Measurements from ENCODE around the gene TMTC3. TPM values are rescaled to one million over a fixed set of nuclear protein-coding genes. Genes with fewer than 3 reads are reported as not detected.
A peak's percentile ranks its signal among the peaks of the same experiment; 100 is the strongest.

TMTC3 gene
- total and polyA plus RNA-seq, 2 of the 4 experiments (the other 2 are of a cell fraction): 3.7 to 44.3 TPM

DNA sequence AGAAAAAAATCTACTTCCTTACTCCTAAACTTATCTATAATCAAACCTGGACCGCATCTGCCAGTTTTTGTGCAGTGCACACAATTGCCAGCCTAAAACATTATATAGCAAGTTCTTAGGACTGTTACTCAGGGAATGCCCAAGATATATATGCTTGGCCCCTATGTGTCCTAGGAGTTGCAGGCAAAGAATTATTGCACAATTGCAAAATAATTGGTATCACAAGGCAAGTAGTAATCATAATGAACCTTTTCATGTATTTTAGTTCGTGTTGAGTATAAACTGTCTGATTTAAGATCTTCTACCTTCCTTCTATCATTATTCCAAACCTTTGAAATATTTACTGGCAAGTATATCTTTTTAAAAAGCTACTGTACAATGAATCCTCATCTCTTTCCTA is 45.5 kb downstream of the TMTC3 start:
- Histone ChIP-seq H3K56ac (ENCODE audit: extremely low read depth, insufficient read depth, low read length) (no peak overlapping the region), H3K9me1 (ENCODE audit: insufficient read depth, low read length) (no peaks in the 10 kb centered on the region), H2BK20ac (ENCODE audit: low read depth, low read length) (no peak overlapping the region), H3K23ac (ENCODE audit: low read depth, low read length) (no peak overlapping the region), H3K4me3 (ENCODE audit: insufficient read depth, low read depth, low read length) (no peak overlapping the region), H4K20me1 (ENCODE audit: insufficient read depth, low read length) (no peaks in the 10 kb centered on the region), H2AK9ac (replicated peaks; ENCODE audit: low read depth, low read length, poor library complexity) (no peak overlapping the region), H3K4ac (ENCODE audit: low read depth, low read length) (no peak overlapping the region), H3K14ac (replicated peaks; ENCODE audit: low read depth, low read length) (no peak overlapping the region), H3K4me1 (ENCODE audit: control insufficient read depth, insufficient read depth, low read length) (no peaks in the 10 kb centered on the region), H2BK120ac (ENCODE audit: low read depth, low read length) (no peak overlapping the region), H3K4me2 (ENCODE audit: low read depth, low read length) (no peak overlapping the region), H3K27me3 (ENCODE audit: control insufficient read depth, insufficient read depth, low read length) (no peaks in the 10 kb centered on the region), H2AK5ac (ENCODE audit: low read depth, low read length) (no peak overlapping the region), H2BK5ac (ENCODE audit: low read depth, low read length, poor library complexity, severe bottlenecking) (no peak overlapping the region), H3K27ac (ENCODE audit: insufficient read depth, low read length) (no peak overlapping the region), H2AFZ (replicated peaks; ENCODE audit: low read length, poor library complexity) (no peak overlapping the region), H2BK15ac (ENCODE audit: low read depth, low read length) (no peak overlapping the region), H4K8ac (ENCODE audit: low read depth in 2 of 2, low read length in 2 of 2) (no peak overlapping the region), H3K9ac (ENCODE audit: low read depth, low read length) (no peak overlapping the region), H4K91ac (ENCODE audit: insufficient read depth, low read depth, low read length) (no peak overlapping the region), H3K9me3 (ENCODE audit: control insufficient read depth, insufficient read depth, low read length) (no peaks in the 10 kb centered on the region), H3K18ac (ENCODE audit: low read depth, low read length) (no peak overlapping the region), H3K36me3 (ENCODE audit: control insufficient read depth, insufficient read depth, low read length) (no peaks in the 10 kb centered on the region), H3K79me1 (ENCODE audit: low read depth in 1 of 2, low read length in 2 of 2) (peaks cover 0 to 2% of the 10 kb centered on the region in 2 experiments; a peak in 1 of 4 replicates), H4K5ac (ENCODE audit: low read depth, low read length) (no peak overlapping the region)
- POLR2A ChIA-PET (ENCODE audit: unreplicated experiment): no interaction called here
- TF ChIP-seq, protein P1, sequence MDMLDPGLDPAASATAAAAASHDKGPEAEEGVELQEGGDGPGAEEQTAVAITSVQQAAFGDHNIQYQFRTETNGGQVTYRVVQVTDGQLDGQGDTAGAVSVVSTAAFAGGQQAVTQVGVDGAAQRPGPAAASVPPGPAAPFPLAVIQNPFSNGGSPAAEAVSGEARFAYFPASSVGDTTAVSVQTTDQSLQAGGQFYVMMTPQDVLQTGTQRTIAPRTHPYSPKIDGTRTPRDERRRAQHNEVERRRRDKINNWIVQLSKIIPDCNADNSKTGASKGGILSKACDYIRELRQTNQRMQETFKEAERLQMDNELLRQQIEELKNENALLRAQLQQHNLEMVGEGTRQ (IDR thresholded peaks at IDR 0.05; ENCODE audit: low read depth, low read length): no peak
- peak; percentile 70 for TF ChIP-seq CEBPB (IDR thresholded peaks at IDR 0.05; ENCODE audit: low read depth, low read length)
- CTCF ChIA-PET: no interaction called here
- DNase-seq (no peak), ATAC-seq (ENCODE audit: low read depth) (no peak)
- intact Hi-C loops (cut with micrococcal nuclease): no loop called here
- dilution Hi-C loops (cut with HindIII; ENCODE audit: low sequenced_read_pairs, unreplicated experiment): no loop called here
- in situ Hi-C loops (cut with MboI; ENCODE audit: low sequenced_read_pairs): no loop called here
- no CpG with 5 or more reads among the region's 2 CpGs for WGBS, 2 experiments (ENCODE audit: extremely low coverage in 2 of 2, insufficient read length in 1 of 2)
- no TSS peak for BruUV-seq (replicated peaks)

Measured in IMR-90 (cell line).